Measurements from ENCODE around the gene TUBB1.

TUBB1 gene

DNA sequence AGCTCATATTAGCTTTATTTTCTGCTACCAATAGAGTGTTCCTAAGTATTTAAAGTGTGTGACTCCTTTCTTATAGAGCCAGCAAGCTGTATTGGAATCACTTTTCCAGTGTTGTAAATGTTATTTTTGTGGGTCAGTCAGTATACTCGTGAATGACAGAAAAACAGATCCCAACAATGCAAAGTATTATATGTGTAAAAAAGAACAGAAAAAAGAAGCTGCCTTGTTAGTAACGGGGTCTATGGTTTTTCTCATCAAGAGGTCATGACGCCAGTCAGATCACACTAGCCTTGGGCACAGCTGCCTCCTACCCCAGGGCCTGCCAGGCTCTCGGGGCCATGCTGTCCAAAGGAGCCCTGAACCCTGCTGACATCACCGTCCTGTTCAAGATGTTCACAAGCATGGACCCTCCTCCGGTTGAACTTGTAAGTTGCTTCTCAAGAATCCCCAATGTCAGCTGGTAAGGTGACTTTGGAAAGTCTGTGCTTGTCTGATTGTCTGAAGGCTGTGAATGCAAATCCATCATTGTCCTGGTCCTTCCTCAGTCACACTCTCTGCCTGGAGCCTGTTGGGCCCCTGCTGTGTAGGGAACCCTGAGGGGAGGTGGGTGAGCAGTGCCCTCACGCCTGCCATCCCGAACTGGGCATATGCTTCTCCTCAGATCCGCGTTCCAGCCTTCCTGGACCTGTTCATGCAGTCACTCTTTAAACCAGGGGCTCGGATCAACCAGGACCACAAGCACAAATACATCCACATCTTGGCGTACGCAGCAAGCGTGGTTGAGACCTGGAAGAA lies 28.4 kb upstream of the TUBB1 start:
- no peak for DNase-seq

DNA sequence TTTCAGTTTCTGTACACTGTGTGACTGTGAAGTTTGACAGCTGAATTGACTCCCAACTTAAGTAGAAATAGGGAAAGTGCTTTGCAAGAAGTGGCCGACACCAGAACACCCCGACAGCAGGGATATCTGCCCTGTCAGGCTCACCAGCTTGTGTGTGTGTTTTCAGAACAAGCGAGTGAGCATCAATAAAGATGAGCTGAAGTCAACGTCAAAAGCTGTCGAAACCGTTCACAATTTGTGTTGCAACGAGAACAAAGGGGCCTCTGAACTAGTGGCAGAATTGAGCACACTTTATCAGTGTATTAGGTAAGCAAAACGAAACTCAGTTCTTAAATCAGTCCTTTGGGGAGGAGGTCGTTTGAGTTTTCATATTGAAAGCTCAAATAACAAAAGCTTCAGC lies 27.5 kb upstream of the TUBB1 start:
- no peak for DNase-seq

DNA sequence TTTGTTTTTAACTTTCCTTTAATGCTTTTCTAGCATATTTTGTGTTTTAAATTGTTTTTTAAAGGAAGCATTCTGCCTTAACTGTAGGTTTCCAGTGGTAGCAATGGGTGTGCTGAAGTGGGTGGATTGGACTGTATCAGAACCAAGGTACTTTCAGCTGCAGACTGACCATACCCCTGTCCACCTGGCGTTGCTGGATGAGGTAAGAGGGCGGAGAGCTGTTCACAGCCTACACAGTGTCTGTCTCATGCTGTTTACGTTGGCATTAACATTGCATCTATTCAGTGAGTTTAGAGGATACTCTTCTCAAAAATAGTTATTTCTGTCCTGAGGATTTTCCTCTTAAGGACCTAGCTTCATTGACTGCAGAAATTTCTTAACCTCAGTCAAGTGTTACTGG lies 26.3 kb upstream of the TUBB1 start:
- no peak for DNase-seq

DNA sequence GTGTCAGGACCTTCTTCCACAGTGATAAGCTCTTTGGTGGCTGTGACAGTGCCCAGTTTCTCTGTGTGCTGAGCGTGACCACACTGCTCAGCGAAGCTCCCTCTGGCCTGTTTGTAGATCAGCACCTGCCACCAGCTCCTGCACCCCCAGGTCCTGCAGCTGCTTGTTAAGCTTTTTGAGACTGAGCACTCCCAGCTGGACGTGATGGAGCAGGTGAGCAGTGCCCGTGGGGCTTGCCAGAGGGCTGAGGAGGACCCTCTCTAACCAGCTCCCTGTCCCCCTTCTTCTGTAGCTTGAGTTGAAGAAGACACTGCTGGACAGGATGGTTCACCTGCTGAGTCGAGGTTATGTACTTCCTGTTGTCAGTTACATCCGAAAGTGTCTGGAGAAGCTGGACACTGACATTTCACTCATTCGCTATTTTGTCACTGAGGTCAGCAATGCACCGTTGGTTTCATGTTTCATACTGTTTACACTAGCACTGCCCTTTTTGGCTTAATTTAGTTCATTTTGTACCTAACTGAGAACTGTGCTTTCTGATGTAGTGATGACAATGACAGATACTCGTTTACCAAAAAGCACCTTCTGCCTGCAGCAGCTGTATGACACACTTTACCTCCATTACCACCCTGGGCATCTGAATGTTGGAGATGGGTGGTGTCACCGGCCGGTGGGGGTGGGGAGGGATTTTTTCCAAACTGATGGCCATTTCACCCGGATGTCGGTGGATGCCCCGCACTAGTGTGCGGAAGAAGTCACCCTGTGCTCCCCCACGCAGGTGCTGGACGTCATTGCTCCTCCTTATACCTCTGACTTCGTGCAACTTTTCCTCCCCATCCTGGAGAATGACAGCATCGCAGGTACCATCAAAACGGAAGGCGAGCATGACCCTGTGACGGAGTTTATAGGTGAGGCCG lies 25.6 kb upstream of the TUBB1 start:
- DNase-seq: no peak

DNA sequence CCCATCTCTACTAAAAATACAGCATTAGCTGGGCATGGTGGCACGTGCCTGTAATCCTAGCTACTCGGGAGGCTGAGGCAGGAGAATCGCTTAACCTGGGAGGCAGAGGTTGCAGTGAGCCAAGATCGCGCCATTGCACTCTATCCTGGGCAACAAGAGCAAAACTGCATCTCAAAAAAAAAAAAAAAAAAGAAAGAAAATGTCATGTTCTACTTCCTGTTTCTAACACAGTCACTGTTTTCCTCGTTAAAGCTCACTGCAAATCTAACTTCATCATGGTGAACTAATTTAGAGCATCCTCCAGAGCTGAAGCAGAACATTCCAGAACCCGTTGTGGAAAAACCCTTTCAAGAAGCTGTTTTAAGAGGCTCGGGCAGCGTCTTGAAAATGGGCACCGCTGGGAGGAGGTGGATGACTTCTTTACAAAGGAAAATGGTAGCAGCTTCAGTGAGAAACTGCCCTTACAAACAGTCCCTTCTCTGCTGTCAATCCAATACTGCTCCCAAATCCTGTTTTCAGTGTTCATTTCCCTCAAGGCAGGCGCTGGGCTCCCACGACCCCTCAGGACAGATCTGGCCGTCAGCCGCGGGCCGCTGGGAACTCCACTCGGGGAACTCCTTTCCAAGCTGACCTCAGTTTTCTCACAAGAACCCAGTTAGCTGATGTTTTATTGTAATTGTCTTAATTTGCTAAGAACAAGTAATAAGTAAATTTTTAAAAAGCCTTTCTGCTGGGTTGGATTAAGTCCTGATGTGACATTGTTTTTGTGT lies 24.7 kb upstream of the TUBB1 start:
- DNase-seq: no peak

DNA sequence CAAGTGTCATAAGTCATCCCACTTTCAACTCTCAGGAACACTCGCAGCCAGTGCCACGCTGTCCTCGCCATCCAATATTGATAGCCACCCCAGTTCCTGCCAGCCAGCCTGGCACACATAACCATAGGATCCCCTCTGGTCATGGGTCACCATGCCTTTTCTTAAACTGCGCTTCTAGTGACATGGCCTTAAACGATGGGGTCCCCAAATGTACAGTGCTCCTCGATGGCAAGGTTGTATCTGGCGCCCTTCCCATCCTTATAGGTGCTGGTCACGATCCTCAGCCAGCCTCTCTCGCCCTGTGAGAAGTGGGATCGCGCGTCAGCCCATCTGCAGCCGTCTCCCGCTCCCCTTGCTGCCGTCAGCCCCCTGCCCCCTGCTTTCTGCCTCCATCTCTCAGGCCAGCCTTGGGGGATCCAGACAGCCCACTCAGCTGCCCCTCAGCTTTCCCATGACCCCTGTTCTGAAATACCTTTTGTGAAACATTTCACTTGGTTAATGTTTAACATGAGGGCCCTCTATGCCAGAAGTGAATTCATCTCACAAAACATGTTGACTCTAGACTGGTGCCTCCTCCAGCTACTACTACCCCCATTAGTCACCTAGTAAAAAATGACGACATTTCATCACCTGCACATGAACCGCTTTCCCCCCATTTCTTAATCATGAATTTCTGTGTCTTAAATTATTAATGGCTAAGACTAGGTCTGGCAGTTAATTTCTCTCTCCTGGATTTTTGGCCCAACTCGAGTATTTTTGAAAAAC lies 23.6 kb upstream of the TUBB1 start:
- no peak for DNase-seq

DNA sequence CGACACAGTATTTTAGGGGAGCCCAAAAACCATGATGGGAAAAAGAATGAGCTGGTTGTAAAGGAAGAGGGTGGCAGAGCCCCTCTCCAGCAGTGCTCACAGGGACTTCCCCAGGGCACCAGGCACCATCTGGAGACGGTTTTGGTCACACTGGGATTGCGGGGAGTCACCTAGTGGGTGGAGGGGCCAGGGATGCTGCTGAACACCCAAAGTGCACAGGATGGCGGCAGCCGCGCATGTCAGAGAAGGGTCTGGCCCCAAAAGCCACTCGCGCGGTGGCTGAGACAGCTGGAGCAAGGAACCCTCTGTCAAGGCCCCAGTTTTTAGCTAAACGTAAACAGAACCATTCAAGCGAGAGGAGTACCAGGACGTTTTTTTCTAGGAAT lies 23.0 kb upstream of the TUBB1 start:
- no peak for DNase-seq

DNA sequence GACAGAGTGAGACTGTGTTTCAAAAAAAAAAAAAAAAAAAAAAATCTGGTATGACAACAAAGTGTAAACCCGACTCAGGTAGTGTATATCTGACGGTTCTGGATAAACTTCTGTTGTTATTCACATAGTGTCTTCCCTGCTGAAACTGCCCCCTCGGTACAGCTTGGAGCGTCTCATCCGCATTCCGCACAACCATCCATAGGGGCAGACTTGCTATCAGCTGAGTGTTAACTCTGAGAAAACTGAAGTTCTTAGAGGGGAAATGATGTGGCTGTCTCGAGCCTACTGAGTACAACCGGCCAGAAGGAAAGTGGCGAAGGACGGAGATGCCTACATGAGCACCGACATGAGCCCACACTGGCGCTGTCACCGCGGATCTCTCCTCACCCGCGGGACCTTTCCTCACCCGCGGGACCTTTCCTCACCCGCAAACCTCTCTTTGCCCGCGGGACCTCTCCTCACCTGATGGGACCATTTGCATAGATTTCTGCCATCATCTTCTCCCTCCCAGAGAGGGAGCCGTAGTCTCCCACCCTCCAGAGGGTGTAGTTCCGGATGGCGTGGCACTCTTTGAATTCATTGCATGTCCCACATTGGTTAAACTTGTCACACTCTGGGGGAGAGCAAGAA lies 22.0 kb upstream of the TUBB1 start:
- no peak for DNase-seq

DNA sequence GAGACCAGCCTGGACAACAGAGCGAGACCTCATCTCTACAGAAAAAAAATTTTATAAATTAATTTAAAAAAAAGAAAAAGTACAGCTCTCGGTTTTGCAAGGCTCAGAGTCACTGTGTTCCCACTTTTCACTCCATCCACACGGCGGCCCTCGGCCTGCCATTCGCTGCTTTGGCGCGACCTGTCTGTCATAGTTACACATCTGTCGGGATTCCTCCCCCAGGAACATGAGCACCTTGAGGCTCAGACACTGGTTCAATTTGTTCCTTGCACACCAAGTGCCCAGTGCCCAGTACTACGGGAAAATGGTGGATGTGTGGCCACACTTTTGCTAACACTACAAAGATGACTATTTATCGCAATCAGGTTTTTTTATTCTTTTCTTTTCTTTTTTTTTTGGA lies 20.6 kb upstream of the TUBB1 start:
- DNase-seq: no peak

DNA sequence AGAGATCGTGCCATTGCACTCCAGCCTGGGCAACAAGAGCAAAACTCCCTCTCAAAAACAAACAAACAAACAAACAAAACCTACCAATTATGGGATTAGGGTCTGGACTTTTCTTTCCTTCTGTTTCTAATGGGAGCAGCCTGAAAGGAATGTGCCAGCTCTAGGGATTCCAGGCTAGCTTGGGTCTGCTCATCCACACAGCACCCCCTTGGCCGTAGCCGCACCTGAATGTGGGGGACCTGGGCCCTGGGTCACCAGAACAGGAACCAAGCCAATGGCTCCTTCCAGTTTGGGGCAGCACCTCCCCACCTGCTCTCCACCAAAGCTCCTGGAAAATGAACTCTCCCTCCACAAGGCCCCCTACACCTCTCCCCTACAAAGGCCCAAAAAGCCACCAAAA lies 18.9 kb upstream of the TUBB1 start:
- DNase-seq: no peak

DNA sequence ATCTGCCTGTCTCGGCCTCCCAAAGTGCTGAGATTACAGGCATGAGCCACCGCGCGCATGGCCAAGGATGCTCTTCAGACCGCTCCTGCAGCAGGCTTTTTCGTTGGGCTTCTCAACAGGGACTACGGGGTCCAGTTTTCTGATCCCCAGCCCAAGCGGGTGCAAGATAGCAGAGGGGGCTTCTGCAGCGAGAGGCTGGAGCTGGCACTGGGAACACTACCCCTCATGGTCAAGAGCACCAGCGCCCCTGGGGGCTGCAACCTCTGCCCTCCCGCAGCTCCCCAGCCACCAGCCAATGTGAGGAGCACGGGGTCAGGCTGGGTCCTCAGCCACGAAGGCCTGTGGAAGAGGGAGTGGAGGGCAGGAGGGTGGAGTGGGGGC lies 18.2 kb upstream of the TUBB1 start:
- no peak for DNase-seq

DNA sequence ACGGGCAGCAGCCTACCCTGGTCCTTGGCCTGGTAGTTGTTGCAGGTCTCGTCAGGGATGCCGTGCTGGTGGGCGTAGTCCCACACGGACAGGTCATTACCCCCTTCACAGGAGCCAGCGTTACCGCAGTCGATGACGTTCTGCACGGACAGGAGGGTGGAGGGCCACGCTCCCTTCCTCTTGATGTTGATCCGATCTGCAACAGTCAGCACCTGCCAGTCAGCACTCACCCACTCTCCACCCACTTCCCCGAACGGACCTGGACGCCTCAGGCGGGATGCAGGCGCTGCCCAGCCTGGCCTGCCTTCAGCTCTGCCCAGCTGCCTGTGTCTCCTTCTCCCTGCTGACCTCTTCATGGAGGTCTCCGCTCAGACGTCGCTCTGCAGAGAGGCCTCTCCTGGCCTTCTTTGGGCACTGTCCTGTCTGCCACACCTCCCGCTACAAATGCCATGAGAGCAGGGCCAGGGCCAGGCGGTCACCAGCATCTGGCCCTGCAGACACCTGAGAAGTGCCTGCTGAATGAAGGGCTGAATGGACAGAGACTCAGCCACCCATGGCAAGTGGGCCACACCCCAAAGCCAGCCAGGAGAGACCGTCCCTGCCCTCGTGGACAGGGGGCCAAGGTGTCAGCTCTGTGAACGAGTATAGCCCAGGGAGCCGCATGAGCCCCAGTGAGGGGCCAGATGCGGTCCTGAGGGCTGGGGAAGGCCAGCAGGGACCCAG lies 17.6 kb upstream of the TUBB1 start:
- no peak for DNase-seq

DNA sequence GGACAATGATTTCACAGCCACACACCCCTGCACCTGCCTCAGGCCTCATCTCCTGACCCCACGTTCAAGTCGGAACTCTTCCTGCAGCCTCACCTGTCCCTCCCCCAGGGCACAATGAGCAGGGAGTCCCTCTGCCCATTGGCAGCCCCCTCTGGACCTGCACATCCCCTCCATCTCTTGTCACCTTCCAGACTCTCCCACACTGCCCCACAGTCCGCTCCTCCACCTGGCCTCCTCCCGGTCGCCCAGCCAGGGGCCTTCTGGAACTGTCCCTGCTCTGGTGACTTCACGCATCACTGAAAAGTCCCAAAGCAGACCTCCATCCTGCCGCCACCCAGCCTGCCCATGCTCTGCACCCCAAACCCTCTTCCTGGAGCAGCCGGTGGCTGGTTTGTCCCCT lies 16.8 kb upstream of the TUBB1 start:
- DNase-seq: no peak

DNA sequence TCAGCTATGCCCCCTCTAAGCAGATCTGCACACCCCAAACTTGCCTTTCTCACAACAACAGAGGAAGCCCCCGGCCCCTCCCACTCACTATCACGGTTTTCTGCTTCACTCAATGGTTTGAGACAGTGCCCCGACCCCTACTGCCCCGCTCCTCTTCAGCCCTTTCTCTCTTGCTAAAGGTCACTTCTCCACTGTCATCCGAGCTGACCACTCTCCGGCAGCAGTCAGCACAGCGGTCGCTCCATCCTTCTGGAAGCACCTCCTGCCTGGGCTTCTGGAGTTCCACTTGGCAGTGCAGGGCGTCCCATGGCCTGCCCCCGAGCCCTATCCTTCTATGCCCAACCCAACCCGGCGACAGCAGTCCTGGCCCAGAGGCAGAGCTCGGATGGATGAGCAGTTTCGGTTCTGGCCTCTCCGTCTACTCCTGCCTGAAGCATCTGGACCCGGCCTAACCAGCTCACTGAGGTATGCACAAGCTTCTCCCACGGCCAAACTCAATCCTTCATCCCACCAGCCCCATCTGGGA lies 16.3 kb upstream of the TUBB1 start:
- DNase-seq: no peak

DNA sequence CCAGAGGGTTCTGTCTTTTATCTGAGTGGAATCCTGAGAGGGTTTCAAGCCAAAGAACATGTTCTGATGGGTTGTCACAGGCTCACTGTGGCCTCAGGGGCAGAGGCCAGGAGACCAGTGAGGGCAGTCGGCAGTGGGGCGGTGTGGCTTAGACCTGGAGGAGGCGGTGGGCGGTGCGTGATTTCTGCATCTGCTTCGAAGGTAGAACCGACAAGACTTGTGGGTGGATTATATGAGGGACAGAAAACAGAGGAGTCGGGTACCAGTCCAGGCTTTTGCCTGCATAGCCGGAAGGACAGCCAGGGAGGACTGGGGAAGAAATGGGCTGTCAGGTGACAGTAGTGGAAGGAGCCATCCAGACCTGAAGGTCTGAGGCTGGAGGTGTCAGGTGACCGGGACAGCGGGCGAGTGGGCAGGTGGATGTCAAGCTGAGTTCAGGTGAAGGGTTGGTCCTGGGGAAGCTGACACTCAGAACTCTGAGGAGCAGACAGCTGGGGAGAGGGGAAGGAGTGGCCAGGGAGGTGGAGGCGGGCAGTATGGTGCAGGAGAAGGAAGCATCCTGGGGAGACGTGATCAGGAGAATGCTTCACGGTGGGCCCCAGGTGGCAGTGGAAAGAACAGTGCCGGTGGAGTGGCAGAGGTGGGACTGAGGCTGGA lies 15.3 kb upstream of the TUBB1 start:
- no peak for DNase-seq

DNA sequence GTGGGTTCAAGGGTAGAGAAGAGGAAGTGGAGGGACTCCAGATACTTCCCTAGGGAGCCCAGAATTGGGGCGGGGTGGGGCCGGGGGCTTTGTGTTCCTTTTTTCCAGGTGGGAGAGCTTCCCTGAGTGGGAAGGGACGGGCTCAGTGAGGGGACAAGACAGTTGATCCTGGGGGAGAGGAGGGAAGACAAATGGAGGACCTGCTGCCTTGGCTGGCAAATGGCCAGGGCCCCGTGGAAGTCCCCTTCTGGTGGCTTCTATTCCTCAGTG lies 14.8 kb upstream of the TUBB1 start:
- DNase-seq: no peak

DNA sequence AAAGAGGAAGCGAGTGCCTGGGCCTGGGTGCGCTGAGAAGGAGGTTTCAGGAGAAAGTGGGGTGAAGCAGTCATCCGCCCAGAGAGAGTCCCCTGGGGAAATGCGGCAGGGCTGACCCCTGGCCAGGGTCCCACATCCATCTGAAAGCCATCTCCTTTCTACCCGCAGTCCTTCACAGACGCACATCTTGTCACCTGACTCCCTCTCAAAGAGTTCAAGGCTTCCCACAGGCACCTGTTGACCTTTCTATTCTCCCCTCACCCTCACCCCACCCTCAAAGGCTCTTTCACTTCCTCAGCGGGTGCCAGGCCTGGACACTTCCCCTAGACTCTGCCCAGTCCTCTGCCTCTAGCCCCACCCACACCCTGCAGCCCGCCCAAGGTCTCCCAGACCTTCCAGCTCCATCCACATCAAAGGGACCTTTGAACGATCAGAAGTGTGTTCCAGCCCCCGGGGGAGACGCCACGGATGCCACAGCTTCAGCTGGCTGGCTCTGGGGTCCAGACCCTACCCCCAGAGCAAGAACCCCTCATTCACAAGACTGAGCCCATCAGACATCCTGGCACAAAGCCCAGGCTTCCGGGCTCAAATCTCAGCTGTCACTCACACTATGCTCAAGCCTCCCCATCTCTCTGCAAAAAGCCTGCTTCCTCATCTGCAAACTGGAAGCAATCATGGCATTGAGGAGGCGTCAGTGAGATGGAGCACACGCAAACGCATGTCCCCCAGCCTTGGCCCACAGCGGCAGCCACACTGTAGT lies 14.3 kb upstream of the TUBB1 start:
- DNase-seq: no peak

DNA sequence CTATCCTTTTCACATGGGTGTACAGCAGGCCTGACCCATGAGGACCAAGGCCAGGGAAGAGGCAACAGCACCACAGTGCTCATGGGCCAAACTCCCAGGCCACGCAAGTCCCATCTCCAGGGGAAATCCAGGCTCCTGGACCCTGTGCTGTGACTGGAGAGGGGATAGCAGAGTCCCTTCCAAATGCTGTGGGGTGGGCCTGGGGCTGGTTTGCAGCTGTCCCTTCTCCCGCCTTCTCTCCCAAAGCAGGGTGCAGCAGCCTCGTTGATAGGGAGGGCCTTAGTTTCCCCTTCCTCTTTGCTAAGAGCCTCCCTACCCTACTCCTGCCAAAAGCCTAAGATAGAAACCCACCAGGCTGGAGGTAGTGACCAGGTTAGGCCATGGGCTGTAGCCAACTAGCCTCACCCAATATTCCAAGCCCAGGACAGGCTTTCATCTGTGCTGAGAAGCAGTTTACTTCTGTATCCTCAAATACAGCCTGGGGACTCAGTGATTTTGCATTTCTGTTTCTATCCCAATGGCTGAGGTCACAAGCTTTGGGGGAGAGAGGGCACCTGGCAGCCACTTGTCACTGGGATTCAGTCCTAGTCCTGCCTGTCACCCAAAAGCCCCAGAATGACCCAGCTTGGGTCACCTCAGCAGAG lies 13.6 kb upstream of the TUBB1 start:
- DNase-seq: no peak

DNA sequence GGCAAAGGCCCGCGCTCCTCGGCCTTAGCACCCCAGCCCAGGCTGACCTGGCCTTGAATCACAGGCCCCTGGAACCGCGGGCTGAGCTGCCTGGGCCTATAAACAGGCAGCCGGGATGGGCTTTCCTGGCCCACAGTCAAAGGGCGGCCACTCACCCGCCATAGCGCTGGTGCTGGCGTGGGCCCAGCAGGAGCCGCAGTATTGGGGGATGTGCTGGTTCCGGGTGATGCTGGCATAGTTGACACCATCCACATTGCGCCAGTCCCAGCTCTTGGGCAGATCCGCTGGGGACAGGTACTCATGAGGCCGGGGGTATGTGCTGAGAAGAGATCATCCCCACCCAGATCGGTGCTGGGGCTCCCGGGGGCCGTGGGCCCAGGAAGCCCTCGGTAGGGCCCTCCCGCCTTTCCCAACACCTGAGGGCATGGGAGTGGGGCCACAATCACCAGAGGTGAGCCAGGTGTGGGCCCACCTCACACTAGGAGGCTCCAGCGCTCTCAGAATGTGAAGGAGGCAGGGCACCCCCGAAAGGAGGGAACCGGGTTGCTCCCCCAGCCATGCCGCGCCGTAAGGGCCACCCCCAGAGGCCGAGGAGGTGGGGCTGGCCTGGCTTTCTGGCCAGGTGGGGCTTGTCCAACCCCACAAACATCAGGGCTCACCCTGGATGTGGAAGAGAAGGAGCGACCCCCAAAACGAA lies 12.9 kb upstream of the TUBB1 start:
- no peak for DNase-seq

Data from NCI-H526 treated with DMSO at 0.1 percent for 48 hours (cell line).